Urinary bladder (tissue), 4 donors: ENCODE measurements around the gene TBRG4. TPM values are rescaled to one million over a fixed set of nuclear protein-coding genes. Genes with fewer than 3 reads are reported as not detected.

Experiments used
- DNase-seq: peaks from one replicate; pipeline ENCODE4 v3.0.0-alpha.2; 2015; ENCODE audit errors: extremely low spot score
- H3K27ac ChIP-seq: one replicate; pipeline ENCODE4 v1.5.1; 2013; ENCODE audit warnings: low read depth, mild to moderate bottlenecking, moderate library complexity
- H3K36me3 ChIP-seq: one replicate; pipeline ENCODE4 v1.6.1; 2013; ENCODE audit warnings: mild to moderate bottlenecking, moderate library complexity; ENCODE audit not compliant: insufficient read depth
- H3K4me1 ChIP-seq: one replicate; pipeline ENCODE4 v1.6.1; 2013; ENCODE audit warnings: mild to moderate bottlenecking, moderate library complexity; ENCODE audit not compliant: insufficient read depth
- H3K4me3 ChIP-seq: one replicate; pipeline ENCODE4 v1.5.1; 2013; ENCODE audit warnings: low read depth, low read length
- WGBS: extraction: QIAGEN DNeasy Blood & Tissue Kit; methylation state at CpG from one replicate; pipeline ENCODE4 v1.1.7; 2013; 5-methylcytosine and 5-hydroxymethylcytosine counted together
- polyA plus RNA-seq: library from polyadenylated mRNA; stranded (reverse); fragments of 200-250 nt; gene quantifications from one replicate; pipeline ENCODE4 v1.2.3, GENCODE V29; 2013
- total RNA-seq: library from RNA; depleted of rRNA; stranded (reverse); fragments of >200 nt; gene quantifications from one replicate; pipeline ENCODE4 v1.2.3, GENCODE V29; 2014
- donor health status: healthy with polysubstance abuse.
- donor health status: healthy.

The TBRG4 gene
- total and polyA plus RNA-seq, 2 donors: 41.6 to 56.5 TPM

DNA sequence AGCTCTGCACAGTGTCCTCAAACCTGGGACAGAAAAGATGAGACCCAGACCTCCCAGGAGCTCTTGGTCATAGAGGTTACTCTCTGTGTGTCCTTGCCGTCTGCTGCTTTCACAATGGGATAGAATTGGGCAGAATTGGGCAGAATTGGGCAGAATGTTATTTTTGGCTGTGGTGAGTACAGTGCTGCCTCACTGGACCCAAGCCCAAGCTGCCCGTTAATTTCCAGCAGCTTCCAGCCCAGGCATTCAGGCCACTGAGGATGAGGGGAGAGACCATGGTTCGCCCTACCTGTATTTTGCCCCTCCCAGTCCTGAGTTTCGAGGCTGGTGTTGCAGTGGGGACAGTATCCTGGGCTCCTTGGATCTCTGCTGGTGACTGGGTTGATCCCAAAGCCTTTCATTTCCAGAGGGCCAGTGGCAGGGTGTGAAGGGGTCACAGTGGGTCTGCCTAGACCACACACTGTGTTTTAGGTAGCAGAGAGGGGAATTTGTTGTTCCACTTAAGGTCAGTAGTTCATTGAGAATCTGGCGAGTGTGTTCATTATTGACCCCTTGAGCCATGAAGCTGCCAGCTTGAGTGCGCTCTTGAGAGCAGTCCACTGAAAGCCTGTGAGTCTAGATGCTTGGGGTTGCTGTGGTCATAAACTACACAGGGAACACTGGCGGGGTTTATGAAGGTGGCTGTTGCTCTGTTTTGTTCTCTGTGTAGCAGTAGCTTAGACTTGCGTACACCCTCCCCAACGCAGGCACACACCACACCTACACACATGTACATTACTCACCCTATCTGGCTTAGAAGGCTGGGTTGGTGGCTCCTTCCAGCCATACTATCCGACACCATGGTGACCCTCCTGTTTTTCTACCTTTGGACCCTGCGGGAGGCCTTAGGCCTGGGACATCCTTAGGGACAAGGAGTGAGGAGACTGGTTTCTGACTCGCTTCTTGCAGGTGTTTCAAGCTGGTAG is 46.2 kb downstream of the TBRG4 start:
- Histone ChIP-seq H3K4me3 (no peak overlapping the region), H3K27ac (no peak overlapping the region), H3K4me1 (no peaks in the 10 kb centered on the region), H3K36me3 (peaks cover 4% of the 10 kb centered on the region)
- no peak for DNase-seq
- 86% methylated on average over 12 of the region's 12 CpGs for WGBS

GRCh38 chr7:45064047-45064725 is 47.3 kb downstream of the TBRG4 start:
- no peak overlapping the region for H3K27ac ChIP-seq
- 88% methylated on average over 16 of the region's 16 CpGs for WGBS
- H3K4me1 ChIP-seq: no peaks in the 10 kb centered on the region
- DNase-seq: no peak
- H3K4me3 ChIP-seq: no peak overlapping the region
- peaks cover 2% of the 10 kb centered on the region for H3K36me3 ChIP-seq

- 90% methylated on average over 1 of the region's 1 CpG for whole genome bisulfite sequencing
- Histone ChIP-seq H3K27ac (no peak overlapping the region), H3K4me3 (no peak overlapping the region), H3K36me3 (peaks cover 2% of the 10 kb centered on the region), H3K4me1 (no peaks in the 10 kb centered on the region)
- DNase-seq: no peak
Measured at GRCh38 chr7:45061806-45062425, 49.6 kb downstream of the TBRG4 start.

GRCh38 chr7:45061352-45061751 is 50.1 kb downstream of the TBRG4 start:
- DNase-seq: no peak
- Histone ChIP-seq H3K36me3 (no peaks in the 10 kb centered on the region), H3K4me1 (no peaks in the 10 kb centered on the region), H3K27ac (no peak overlapping the region), H3K4me3 (no peak overlapping the region)
- WGBS: 99% methylated on average over 2 of the region's 2 CpGs

GRCh38 chr7:45060295-45060694 is 51.2 kb downstream of the TBRG4 start:
- Histone ChIP-seq H3K27ac (no peak overlapping the region), H3K4me1 (no peaks in the 10 kb centered on the region), H3K4me3 (no peak overlapping the region), H3K36me3 (no peaks in the 10 kb centered on the region)
- WGBS: 95% methylated on average over 3 of the region's 3 CpGs
- DNase-seq: no peak

DNA sequence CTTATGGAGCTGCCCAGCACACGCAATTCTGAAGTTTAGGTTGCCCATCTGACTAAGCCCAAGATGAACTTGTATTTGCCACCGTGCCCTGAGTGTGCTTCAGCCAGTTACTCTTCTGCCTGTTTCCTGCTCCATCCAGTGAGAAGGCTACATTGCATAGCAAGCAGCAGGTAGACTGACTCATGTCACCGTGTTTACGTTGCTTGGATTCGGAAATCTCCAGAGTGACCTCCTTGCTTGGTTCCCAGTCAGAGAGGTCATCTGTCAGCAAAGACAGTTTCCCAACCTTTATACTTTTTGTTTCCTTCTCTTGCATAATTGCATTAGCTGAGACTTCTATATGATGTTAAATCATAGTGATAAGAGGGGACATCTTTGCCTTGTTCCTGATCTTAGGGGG is 53.6 kb downstream of the TBRG4 start:
- no peak overlapping the region for H3K4me3 ChIP-seq
- no peaks in the 10 kb centered on the region for H3K4me1 ChIP-seq
- WGBS: 92% methylated on average over 5 of the region's 5 CpGs
- no peaks in the 10 kb centered on the region for H3K36me3 ChIP-seq
- no peak overlapping the region for H3K27ac ChIP-seq
- DNase-seq: no peak

- Histone ChIP-seq H3K27ac (no peak overlapping the region), H3K36me3 (no peaks in the 10 kb centered on the region), H3K4me3 (no peak overlapping the region), H3K4me1 (no peaks in the 10 kb centered on the region)
- whole genome bisulfite sequencing: 98% methylated on average over 5 of the region's 5 CpGs
- no peak for DNase-seq
Measured at GRCh38 chr7:45055594-45056219, 55.8 kb downstream of the TBRG4 start.

GRCh38 chr7:45055016-45055415 is 56.5 kb downstream of the TBRG4 start:
- WGBS: 86% methylated on average over 5 of the region's 5 CpGs
- Histone ChIP-seq H3K4me3 (no peak overlapping the region), H3K27ac (no peak overlapping the region), H3K36me3 (no peaks in the 10 kb centered on the region), H3K4me1 (no peaks in the 10 kb centered on the region)
- no peak for DNase-seq

DNA sequence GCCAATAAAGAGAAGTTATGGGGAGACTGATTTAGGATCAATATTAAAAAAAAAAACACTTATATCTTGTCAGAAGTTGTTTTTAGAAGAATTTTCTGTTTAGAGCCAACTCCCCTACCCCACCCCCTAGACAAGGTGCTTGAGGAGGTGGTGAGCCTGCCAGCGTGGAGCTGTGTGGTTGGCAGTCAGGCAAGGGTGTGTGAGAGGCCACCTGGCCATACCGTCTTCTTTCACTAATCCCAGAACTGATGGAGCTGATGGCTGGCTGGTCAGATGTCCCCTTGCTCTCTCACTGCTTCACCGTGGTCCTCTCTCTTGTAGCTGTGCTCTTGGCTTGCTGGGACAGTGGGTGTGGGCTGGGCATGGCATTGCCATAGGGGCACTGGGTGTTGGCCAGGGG is 57.1 kb downstream of the TBRG4 start:
- H3K27ac ChIP-seq: no peak overlapping the region
- no peak overlapping the region for H3K4me3 ChIP-seq
- 94% methylated on average over 3 of the region's 3 CpGs for WGBS
- H3K36me3 ChIP-seq: no peaks in the 10 kb centered on the region
- H3K4me1 ChIP-seq: no peaks in the 10 kb centered on the region
- no peak for DNase-seq

DNA sequence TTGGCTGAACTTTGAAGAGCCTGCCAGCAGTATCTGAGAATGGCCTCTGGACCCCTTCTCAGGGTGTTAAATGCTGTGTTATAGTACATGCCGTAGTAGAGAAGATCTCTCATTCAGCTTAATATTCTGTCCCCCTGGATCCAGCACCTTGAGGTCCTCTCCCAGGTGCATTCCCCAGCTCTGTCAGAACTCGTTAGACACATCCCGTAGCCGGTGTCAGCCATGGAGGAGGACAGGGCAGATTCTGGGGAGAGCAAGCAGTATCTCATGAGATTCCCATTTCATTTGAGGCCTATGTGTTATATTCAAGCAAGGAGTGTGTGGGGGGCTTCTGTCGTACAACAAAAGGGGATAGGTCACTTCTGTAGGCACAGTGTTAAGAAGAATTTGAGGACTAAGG is 57.6 kb downstream of the TBRG4 start:
- Histone ChIP-seq H3K4me1 (no peaks in the 10 kb centered on the region), H3K27ac (no peak overlapping the region), H3K36me3 (no peaks in the 10 kb centered on the region), H3K4me3 (no peak overlapping the region)
- WGBS: 97% methylated on average over 5 of the region's 5 CpGs
- no peak for DNase-seq

- Histone ChIP-seq H3K27ac (no peak overlapping the region), H3K4me3 (no peak overlapping the region), H3K4me1 (no peaks in the 10 kb centered on the region), H3K36me3 (no peaks in the 10 kb centered on the region)
- 64% methylated on average over 6 of the region's 6 CpGs for WGBS
- no peak for DNase-seq
Measured at GRCh38 chr7:45053401-45053800, 58.1 kb downstream of the TBRG4 start.

DNA sequence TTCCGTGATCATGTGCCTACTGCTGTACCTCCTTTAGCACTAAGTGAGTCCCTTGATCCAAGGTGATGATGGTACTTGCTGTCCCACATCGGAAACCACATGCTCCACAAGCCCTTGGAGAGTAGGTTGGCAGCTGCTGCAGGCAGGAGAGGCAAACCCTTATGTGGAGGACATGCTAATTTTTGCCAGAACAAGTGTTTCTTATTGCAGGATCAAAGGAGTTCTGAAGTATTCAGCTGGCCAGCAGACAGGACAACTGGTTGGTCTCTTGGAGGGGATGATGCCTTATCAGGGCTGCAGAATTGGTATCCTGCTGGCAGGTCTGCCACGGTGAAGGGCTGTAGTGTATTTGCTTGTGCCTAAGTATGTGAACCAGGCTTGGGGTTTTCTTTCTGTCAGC is 59.5 kb downstream of the TBRG4 start:
- Histone ChIP-seq H3K4me3 (no peak overlapping the region), H3K4me1 (no peaks in the 10 kb centered on the region), H3K36me3 (no peaks in the 10 kb centered on the region), H3K27ac (no peak overlapping the region)
- DNase-seq: no peak
- WGBS: 86% methylated on average over 3 of the region's 3 CpGs

- 99% methylated on average over 2 of the region's 2 CpGs for WGBS
- DNase-seq: no peak
- Histone ChIP-seq H3K4me1 (no peaks in the 10 kb centered on the region), H3K4me3 (no peak overlapping the region), H3K36me3 (no peaks in the 10 kb centered on the region), H3K27ac (no peak overlapping the region)
Measured at GRCh38 chr7:45050198-45050597, 61.3 kb downstream of the TBRG4 start.
